WTC11 (cell line): ENCODE data around the gene AIFM1. TPM values are rescaled to one million over a fixed set of nuclear protein-coding genes. Genes with fewer than 3 reads are reported as not detected.
A peak's percentile ranks its signal among the peaks of the same experiment; 100 is the strongest.

Experiments used
- ATAC-seq: fragments of 200-7000 bp; cut with Tn5 transposase; 2 replicates; pipeline ENCODE4 v1.10.0; 2021; ENCODE audit warnings: mild to moderate bottlenecking, moderate library complexity
- CTCF ChIA-PET: fragments of 300-600 bp; sonication (Branson Sonifier 250); formaldehyde crosslinking; loops from one replicate; lab custom pipeline; 2021; ENCODE audit warnings: antibody characterized with exemption; lab: Charles Lee
- POLR2A ChIA-PET: fragments of 350-600 bp; sonication (Branson Sonifier 250); formaldehyde crosslinking; loops from one replicate; lab custom pipeline; 2021; ENCODE audit warnings: antibody characterized with exemption; lab: Charles Lee
- DNase-seq: peaks from one replicate; pipeline ENCODE4 v3.0.0; 2021; ENCODE audit warnings: low spot score
- H3K27ac Mint-ChIP-seq: 2 replicates; pipeline ENCODE4 v1.8.0; 2021; ENCODE audit warnings: mixed read lengths
- H3K27me3 Mint-ChIP-seq: 2 replicates; pipeline ENCODE4 v1.8.0; 2021; ENCODE audit warnings: low read depth, mild to moderate bottlenecking, moderate library complexity, mixed read lengths
- H3K36me3 Mint-ChIP-seq: 2 replicates; pipeline ENCODE4 v1.8.0; 2021; ENCODE audit warnings: mixed read lengths
- H3K4me1 Mint-ChIP-seq: 2 replicates; pipeline ENCODE4 v1.8.0; 2022; ENCODE audit warnings: mixed read lengths
- H3K4me3 Mint-ChIP-seq: 2 replicates; pipeline ENCODE4 v1.8.0; 2021; ENCODE audit warnings: mild to moderate bottlenecking, moderate library complexity, mixed read lengths
- H3K9me3 Mint-ChIP-seq: 2 replicates; pipeline ENCODE4 v1.8.0; 2021; ENCODE audit warnings: mixed read lengths
- FOXP1 ChIP-seq: sonication (generic); formaldehyde crosslinking; IDR thresholded peaks from 2 replicates; pipeline ENCODE4 v1.8.0; 2022; ENCODE audit warnings: missing genetic modification reagents, mild to moderate bottlenecking, moderate library complexity, borderline replicate concordance
- GABPB1 ChIP-seq: sonication (generic); formaldehyde crosslinking; IDR thresholded peaks from 2 replicates; pipeline ENCODE4 v1.8.1; 2023; ENCODE audit warnings: mild to moderate bottlenecking, missing genetic modification reagents
- GRHL2 ChIP-seq: fragments of 250-450 bp; sonication (Bioruptor Pico); IDR thresholded peaks from 2 replicates; pipeline ENCODE4 v1.8.0; 2022; ENCODE audit warnings: mild to moderate bottlenecking, moderate library complexity; ENCODE audit not compliant: insufficient replicate concordance, severe bottlenecking
- MYBL2 ChIP-seq: sonication (generic); formaldehyde crosslinking; IDR thresholded peaks from 2 replicates; pipeline ENCODE4 v1.8.1; 2023; ENCODE audit warnings: mild to moderate bottlenecking, moderate library complexity, missing genetic modification reagents
- NR3C1 ChIP-seq: sonication (generic); formaldehyde crosslinking; conservative IDR thresholded peaks from 2 replicates; pipeline ENCODE4 v1.8.1; 2023; ENCODE audit warnings: low read depth, mild to moderate bottlenecking, missing genetic modification reagents
- TEAD4 ChIP-seq: sonication (generic); formaldehyde crosslinking; IDR thresholded peaks from 2 replicates; pipeline ENCODE4 v1.8.0; 2022; ENCODE audit warnings: mild to moderate bottlenecking, missing genetic modification reagents
- total RNA-seq: library from RNA; stranded (reverse); gene quantifications from 3 replicates; pipeline ENCODE4 v1.2.3, GENCODE V29; 2021
- TF ChIP-seq, protein P1 (sequence below): sonication (generic); formaldehyde crosslinking; IDR thresholded peaks from 2 replicates; pipeline ENCODE4 v1.8.0; 2022; ENCODE audit warnings: mild to moderate bottlenecking, missing genetic modification reagents
- TF ChIP-seq, protein P2 (sequence below): sonication (generic); formaldehyde crosslinking; IDR thresholded peaks from 2 replicates; pipeline ENCODE4 v1.8.1; 2023; ENCODE audit warnings: mild to moderate bottlenecking, missing genetic modification reagents, borderline replicate concordance
- TF ChIP-seq, protein P3 (sequence below): sonication (generic); formaldehyde crosslinking; IDR thresholded peaks from 2 replicates; pipeline ENCODE4 v1.8.1; 2023; ENCODE audit warnings: mild to moderate bottlenecking, moderate library complexity, missing genetic modification reagents
- TF ChIP-seq, protein P4 (sequence below): sonication (generic); formaldehyde crosslinking; IDR thresholded peaks from 2 replicates; pipeline ENCODE4 v1.8.1; 2022; ENCODE audit warnings: mild to moderate bottlenecking, moderate library complexity, missing genetic modification reagents
- TF ChIP-seq, protein P5 (sequence below): fragments of 200-600 bp; IDR thresholded peaks from 2 replicates; pipeline ENCODE4 v1.8.0; 2022; ENCODE audit warnings: antibody characterized with exemption
- TF ChIP-seq, protein P6 (sequence below): sonication (generic); formaldehyde crosslinking; conservative IDR thresholded peaks from 2 replicates; pipeline ENCODE4 v1.8.1; 2022; ENCODE audit warnings: mild to moderate bottlenecking, missing genetic modification reagents
- TF ChIP-seq, protein P7 (sequence below): fragments of 250-450 bp; sonication (Bioruptor Pico); IDR thresholded peaks from 2 replicates; pipeline ENCODE4 v1.9.0; 2021; ENCODE audit warnings: mild to moderate bottlenecking
- TF ChIP-seq, protein P8 (sequence below): sonication (generic); formaldehyde crosslinking; IDR thresholded peaks from 2 replicates; pipeline ENCODE4 v1.8.1; 2023; ENCODE audit warnings: mild to moderate bottlenecking, missing genetic modification reagents

AIFM1 gene
- total RNA-seq, 1 experiment from 2014 or later, result 53.5 TPM

DNA sequence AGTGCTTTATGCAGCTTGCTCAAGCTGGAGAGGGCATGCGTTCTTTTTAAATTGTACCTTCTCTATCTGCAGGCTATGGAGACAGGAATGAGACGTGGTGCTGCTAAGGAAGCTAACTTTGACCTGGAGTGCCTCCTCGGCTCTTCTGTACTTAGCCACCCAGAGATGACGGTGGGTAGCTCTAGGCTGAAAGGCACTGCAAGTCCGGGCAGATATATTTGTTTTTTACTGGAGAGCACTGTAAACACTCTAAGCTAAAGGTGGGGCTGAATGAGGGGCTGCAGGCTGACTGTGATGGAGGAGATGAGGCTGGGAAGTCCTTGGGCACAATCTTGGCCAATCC lies 67.5 kb downstream of the AIFM1 start (continued):
- TF ChIP-seq, protein P1, sequence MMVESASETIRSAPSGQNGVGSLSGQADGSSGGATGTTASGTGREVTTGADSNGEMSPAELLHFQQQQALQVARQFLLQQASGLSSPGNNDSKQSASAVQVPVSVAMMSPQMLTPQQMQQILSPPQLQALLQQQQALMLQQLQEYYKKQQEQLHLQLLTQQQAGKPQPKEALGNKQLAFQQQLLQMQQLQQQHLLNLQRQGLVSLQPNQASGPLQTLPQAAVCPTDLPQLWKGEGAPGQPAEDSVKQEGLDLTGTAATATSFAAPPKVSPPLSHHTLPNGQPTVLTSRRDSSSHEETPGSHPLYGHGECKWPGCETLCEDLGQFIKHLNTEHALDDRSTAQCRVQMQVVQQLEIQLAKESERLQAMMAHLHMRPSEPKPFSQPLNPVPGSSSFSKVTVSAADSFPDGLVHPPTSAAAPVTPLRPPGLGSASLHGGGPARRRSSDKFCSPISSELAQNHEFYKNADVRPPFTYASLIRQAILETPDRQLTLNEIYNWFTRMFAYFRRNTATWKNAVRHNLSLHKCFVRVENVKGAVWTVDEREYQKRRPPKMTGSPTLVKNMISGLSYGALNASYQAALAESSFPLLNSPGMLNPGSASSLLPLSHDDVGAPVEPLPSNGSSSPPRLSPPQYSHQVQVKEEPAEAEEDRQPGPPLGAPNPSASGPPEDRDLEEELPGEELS (CRISPR knock-in tag), result no peak
- TF ChIP-seq FOXP1, result no peak

DNA sequence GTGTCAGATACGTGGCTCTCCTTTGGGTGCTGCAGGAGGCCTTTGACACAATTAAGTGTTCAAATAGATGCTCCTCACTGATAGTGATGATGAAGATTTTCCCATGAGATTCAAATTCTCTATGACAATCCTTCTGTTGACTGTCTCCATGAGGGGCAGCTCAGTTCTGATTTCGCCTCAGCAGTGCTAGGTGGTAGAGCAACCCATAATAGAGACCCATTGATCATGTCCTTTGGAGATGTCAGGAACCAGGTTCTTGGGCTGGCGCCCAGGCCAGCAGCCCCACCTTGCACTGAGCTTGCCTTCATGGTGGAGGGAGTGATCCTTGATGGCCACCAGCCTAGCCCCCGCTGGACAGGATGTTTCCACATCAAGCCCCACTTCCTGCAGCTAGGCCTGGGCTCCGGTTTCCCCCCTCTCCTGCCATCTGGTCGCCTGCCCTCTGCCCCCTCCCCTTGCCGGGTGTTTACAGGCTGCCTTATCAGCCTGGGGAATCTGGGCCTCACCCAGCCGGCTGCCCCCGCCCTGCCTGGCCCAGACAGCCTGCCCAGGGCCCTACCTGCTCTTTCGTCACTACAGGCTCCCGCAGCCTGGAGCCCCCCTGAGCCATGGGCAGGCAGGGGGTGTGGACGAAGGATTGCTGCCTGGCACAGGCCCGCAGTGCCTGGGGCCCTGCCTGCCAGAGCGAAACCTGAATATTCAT lies 68.0 kb downstream of the AIFM1 start:
- Mint-ChIP-seq H3K36me3 (no peaks in the 10 kb centered on the region), H3K4me1 (peaks cover 8% of the 10 kb centered on the region), H3K9me3 (no peaks in the 10 kb centered on the region), H3K27ac (no peak overlapping the region), H3K27me3 (no peaks in the 10 kb centered on the region), H3K4me3 (no peak overlapping the region)
- ATAC-seq, result peak; percentile 72
- TF ChIP-seq GABPB1 (CRISPR knock-in tag), result peak; percentile 14; the same call in 1 of the 2 replicates
- TF ChIP-seq, protein P2, sequence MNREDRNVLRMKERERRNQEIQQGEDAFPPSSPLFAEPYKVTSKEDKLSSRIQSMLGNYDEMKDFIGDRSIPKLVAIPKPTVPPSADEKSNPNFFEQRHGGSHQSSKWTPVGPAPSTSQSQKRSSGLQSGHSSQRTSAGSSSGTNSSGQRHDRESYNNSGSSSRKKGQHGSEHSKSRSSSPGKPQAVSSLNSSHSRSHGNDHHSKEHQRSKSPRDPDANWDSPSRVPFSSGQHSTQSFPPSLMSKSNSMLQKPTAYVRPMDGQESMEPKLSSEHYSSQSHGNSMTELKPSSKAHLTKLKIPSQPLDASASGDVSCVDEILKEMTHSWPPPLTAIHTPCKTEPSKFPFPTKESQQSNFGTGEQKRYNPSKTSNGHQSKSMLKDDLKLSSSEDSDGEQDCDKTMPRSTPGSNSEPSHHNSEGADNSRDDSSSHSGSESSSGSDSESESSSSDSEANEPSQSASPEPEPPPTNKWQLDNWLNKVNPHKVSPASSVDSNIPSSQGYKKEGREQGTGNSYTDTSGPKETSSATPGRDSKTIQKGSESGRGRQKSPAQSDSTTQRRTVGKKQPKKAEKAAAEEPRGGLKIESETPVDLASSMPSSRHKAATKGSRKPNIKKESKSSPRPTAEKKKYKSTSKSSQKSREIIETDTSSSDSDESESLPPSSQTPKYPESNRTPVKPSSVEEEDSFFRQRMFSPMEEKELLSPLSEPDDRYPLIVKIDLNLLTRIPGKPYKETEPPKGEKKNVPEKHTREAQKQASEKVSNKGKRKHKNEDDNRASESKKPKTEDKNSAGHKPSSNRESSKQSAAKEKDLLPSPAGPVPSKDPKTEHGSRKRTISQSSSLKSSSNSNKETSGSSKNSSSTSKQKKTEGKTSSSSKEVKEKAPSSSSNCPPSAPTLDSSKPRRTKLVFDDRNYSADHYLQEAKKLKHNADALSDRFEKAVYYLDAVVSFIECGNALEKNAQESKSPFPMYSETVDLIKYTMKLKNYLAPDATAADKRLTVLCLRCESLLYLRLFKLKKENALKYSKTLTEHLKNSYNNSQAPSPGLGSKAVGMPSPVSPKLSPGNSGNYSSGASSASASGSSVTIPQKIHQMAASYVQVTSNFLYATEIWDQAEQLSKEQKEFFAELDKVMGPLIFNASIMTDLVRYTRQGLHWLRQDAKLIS, result no peak
- POLR2A ChIA-PET, result no interaction called here
- CTCF ChIA-PET, result interaction anchor here (0.9 to 1.1 kb wide), 2 partner anchors 37 to 104 kb away, joined by 3 to 5 read pairs; no protein-coding TSS in a partner anchor
- DNase-seq, result peak; percentile 16

DNA sequence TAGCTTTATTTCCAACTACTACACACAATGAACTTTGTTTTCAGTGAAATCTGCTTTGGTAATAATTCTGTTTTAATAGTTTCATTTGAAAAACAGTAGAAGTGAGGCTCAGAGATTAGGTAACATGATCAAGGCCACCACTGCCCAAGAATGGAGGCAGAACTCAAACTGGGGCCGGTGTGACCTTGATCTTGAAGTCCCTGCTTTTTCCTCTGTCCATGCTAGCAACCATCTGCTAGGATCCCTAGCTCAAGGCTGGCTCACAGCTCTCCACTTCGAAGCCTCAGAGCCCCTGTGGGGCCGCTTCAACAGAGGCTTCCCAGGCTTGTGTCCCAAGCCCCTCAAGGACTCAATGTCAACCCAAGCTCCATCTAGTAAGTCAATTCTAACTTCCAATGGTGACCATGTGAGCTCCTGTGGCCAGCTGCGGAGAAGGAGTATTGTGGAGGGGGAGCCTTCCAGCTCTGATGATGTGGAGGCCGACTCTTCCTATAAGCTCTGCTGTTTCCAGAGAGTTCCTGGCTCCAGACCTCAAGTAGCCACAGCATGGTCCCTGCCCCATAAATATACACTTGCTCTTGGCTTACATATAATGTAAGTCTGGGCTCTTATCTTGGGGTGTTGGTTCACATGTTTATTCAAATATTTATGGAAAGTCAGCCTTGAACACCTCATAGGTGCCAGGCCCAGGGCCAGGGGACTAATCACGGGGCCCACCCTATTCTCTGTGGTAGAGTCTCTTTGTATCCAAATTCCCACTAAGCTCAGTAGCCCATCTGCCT lies 70.2 kb downstream of the AIFM1 start:
- Mint-ChIP-seq H3K36me3 (no peaks in the 10 kb centered on the region), H3K27ac (no peak overlapping the region), H3K9me3 (no peaks in the 10 kb centered on the region), H3K4me1 (peaks cover 8% of the 10 kb centered on the region), H3K4me3 (no peak overlapping the region), H3K27me3 (no peaks in the 10 kb centered on the region; the same call in 1 of the 2 replicates)
- ATAC-seq, result no peak
- CTCF ChIA-PET, result interaction anchor here (1.0 kb wide), 1 partner anchor 35 kb away, joined by 4 read pairs; no protein-coding TSS in a partner anchor
- DNase-seq, result no peak
- POLR2A ChIA-PET, result no interaction called here
- TF ChIP-seq, protein P3, sequence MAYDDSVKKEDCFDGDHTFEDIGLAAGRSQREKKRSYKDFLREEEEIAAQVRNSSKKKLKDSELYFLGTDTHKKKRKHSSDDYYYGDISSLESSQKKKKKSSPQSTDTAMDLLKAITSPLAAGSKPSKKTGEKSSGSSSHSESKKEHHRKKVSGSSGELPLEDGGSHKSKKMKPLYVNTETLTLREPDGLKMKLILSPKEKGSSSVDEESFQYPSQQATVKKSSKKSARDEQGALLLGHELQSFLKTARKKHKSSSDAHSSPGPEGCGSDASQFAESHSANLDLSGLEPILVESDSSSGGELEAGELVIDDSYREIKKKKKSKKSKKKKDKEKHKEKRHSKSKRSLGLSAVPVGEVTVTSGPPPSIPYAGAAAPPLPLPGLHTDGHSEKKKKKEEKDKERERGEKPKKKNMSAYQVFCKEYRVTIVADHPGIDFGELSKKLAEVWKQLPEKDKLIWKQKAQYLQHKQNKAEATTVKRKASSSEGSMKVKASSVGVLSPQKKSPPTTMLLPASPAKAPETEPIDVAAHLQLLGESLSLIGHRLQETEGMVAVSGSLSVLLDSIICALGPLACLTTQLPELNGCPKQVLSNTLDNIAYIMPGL (CRISPR knock-in tag), result no peak
- TF ChIP-seq, protein P4, sequence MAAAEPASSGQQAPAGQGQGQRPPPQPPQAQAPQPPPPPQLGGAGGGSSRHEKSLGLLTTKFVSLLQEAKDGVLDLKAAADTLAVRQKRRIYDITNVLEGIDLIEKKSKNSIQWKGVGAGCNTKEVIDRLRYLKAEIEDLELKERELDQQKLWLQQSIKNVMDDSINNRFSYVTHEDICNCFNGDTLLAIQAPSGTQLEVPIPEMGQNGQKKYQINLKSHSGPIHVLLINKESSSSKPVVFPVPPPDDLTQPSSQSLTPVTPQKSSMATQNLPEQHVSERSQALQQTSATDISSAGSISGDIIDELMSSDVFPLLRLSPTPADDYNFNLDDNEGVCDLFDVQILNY (CRISPR knock-in tag), result no peak
- TF ChIP-seq, protein P5, sequence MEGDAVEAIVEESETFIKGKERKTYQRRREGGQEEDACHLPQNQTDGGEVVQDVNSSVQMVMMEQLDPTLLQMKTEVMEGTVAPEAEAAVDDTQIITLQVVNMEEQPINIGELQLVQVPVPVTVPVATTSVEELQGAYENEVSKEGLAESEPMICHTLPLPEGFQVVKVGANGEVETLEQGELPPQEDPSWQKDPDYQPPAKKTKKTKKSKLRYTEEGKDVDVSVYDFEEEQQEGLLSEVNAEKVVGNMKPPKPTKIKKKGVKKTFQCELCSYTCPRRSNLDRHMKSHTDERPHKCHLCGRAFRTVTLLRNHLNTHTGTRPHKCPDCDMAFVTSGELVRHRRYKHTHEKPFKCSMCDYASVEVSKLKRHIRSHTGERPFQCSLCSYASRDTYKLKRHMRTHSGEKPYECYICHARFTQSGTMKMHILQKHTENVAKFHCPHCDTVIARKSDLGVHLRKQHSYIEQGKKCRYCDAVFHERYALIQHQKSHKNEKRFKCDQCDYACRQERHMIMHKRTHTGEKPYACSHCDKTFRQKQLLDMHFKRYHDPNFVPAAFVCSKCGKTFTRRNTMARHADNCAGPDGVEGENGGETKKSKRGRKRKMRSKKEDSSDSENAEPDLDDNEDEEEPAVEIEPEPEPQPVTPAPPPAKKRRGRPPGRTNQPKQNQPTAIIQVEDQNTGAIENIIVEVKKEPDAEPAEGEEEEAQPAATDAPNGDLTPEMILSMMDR, result no peak
- TF ChIP-seq, protein P6, sequence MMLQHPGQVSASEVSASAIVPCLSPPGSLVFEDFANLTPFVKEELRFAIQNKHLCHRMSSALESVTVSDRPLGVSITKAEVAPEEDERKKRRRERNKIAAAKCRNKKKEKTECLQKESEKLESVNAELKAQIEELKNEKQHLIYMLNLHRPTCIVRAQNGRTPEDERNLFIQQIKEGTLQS (CRISPR knock-in tag), result no peak
- TF ChIP-seq, protein P7, sequence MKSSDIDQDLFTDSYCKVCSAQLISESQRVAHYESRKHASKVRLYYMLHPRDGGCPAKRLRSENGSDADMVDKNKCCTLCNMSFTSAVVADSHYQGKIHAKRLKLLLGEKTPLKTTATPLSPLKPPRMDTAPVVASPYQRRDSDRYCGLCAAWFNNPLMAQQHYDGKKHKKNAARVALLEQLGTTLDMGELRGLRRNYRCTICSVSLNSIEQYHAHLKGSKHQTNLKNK (CRISPR knock-in tag), result no peak
- TF ChIP-seq, protein P1 (CRISPR knock-in tag), result no peak
- TF ChIP-seq NR3C1 (CRISPR knock-in tag) (no peak), GRHL2 (CRISPR knock-in tag) (no peak), TEAD4 (no peak), MYBL2 (CRISPR knock-in tag) (no peak)
- TF ChIP-seq, protein P8, sequence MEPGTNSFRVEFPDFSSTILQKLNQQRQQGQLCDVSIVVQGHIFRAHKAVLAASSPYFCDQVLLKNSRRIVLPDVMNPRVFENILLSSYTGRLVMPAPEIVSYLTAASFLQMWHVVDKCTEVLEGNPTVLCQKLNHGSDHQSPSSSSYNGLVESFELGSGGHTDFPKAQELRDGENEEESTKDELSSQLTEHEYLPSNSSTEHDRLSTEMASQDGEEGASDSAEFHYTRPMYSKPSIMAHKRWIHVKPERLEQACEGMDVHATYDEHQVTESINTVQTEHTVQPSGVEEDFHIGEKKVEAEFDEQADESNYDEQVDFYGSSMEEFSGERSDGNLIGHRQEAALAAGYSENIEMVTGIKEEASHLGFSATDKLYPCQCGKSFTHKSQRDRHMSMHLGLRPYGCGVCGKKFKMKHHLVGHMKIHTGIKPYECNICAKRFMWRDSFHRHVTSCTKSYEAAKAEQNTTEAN (CRISPR knock-in tag), result no peak
